SU-DHL-6 (cell line): Measurements from ENCODE around the gene MFAP3.

Source experiments
- EZH2phosphoT487 ChIP-seq: fragments of 200-600 bp; sonication (generic), shearing (Covaris generic); conservative IDR thresholded peaks from 2 replicates; pipeline ENCODE4 v1.6.1; 2018; ENCODE audit warnings: mild to moderate bottlenecking, antibody characterized with exemption, low read length, moderate library complexity, mixed read lengths
- TF ChIP-seq, protein P1 (sequence below): fragments of 200-600 bp; sonication (generic); IDR thresholded peaks from one replicate; pipeline ENCODE4 v1.5.1; 2017; ENCODE audit warnings: antibody characterized with exemption, mild to moderate bottlenecking, low read length, moderate library complexity; ENCODE audit not compliant: insufficient read depth, poor library complexity, severe bottlenecking

DNA sequence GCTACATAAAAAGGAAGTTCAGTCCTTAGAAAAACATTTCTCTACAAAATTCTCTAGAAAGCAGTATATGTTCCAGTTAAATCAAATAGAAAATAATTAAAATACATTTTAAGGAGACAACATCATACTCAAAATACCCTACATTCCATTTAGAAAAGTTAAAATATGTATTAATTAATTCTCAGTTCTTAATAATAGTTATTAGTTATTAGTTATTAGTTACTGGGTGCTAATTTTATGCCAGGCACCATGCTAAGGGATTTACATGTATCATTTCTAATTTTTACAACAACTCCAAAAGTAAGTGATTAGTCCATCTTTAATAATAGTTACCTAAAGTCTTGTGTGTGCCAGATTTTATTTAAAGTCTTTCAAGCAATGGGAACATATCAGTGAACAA, 38.1 kb upstream of the MFAP3 start:
- TF ChIP-seq, protein P1, sequence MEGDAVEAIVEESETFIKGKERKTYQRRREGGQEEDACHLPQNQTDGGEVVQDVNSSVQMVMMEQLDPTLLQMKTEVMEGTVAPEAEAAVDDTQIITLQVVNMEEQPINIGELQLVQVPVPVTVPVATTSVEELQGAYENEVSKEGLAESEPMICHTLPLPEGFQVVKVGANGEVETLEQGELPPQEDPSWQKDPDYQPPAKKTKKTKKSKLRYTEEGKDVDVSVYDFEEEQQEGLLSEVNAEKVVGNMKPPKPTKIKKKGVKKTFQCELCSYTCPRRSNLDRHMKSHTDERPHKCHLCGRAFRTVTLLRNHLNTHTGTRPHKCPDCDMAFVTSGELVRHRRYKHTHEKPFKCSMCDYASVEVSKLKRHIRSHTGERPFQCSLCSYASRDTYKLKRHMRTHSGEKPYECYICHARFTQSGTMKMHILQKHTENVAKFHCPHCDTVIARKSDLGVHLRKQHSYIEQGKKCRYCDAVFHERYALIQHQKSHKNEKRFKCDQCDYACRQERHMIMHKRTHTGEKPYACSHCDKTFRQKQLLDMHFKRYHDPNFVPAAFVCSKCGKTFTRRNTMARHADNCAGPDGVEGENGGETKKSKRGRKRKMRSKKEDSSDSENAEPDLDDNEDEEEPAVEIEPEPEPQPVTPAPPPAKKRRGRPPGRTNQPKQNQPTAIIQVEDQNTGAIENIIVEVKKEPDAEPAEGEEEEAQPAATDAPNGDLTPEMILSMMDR: no peak
- TF ChIP-seq EZH2phosphoT487: no peak
